Cerebellar nuclear complex (tissue), 1 donor: ENCODE results near the gene SDHB.

Experiments
- DNase-seq, 2 experiments: peaks; one replicate each; lab custom pipeline; 2025; lab: John Stamatoyannopoulos, UW

The SDHB gene

DNA sequence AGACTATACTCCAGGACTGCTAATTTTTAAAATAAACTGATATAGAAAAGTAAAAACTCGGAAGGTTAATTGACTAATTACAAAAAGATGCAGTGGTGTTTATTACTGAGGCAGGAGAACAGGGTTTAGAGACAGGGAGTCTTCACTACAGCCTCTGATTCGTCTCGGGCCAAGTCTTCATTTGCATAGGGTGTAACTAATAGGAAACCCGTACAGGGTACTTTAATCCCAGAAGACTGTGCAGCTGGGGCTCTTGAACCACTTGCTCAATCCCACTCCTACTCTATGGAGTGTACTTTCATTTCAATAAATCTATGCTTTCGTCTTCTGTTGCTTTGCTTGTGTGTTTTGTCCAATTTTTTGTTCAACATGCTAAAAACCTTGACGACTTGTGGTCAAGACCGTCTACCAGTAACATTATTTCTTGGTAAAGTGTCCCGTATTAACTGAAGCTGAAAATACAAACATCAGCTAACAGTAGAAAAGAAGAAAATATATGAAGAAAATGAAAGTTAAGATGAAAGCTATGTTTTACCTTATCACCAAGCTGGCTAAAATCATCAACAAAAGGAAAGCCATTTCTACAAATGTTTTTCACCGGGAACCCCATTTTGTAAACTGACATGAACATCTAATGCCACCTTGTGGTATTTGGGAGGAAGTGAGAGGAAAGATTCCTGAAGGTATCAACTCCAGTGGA lies 8.0 kb downstream of the SDHB start:
- peak in 1 of 2 experiments; percentile 33 for DNase-seq

DNA sequence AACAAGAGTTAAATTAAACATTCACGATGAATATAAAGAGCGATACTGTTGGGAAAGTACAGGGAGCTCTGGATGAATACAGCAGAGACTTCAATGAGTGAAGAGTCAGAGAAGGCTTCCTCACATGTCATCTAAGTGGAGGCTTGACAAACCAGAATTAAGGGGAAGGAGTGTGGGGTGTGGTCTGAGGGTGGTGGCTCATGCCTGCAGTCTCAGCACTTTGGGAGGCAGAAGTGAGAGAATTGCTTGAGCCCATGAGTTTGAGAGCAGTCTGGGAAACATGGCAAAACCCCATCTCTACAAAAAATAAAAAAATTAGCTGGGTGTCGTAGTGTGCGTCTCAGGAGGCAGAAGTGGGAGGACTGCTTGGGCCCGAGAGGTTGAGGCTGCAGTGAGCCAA lies 8.7 kb downstream of the SDHB start:
- DNase-seq = no peak

DNA sequence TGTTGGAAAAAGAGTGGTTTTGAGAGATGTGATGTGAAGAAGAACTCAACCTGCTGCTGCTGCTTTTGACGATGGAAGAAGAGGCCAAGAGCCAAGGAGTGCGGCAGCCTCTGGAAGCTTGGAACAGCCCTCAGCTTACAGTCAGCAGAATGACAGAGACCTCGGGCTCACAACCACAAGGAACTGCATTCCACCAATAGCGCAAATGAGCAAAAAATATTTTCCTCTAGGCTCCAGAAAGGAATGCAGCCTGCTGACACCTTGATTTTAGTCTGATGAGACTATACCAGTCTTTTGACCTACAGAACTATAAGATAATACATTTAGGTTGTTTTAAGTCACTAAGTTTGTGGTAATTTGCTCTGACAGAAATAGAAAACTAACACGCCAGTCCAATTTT lies 10.2 kb downstream of the SDHB start:
- DNase-seq = no peak

DNA sequence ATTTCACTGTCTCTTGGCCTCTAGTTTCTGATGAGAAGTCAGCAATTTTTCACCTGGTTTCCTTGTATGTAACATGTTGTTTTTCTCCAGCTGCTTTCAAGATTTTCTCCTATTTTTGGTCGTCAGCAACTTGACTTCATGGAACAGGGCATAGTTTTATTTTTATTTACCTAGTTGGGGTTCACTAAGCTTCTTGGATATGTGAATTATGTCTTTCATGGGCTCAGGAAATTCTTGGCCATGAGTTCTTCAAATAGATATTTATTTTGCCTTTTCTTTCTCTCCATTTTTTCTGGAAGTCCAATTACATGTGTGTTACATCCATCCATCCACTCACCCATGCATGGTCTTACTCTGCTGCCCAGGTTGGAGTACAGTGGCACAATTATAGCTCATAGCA lies 13.7 kb downstream of the SDHB start:
- DNase-seq = no peak

DNA sequence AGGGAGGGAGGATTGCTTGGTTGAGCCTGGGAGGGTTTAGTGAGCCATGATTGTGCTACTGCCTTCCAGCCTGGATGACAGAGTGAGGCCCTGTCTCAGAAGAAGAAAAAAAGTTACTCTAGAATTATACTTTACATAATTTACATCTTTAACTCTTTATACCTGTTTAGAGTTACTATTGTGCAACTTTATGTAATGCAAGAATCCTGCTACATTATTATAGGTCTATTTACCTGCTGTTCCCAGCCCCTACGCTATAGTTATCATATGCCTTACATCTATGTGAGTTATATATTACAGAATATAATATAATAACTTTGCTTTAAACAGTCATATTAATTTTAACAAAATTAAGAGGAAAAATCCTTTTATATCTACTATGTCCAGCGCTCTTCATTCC lies 14.3 kb downstream of the SDHB start:
- DNase-seq = no peak

DNA sequence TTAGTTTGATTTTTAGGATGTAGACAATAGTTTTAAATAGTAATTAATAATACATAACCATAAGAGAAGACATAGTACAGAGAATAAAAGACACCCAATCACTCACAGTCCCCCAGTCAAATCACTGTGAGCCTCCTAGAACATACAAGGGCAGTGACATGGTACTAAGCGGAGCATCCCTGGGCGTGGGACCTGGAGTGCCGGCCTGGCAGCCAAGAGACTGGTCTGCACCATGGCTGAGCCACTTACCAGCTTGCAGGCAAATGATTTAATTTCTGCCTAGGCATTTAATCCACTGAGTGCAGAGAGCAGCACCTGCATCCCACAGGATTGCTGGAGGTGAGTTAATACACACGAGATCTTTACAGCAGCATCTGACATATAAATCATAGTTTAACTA lies 20.4 kb downstream of the SDHB start:
- no peak for DNase-seq

DNA sequence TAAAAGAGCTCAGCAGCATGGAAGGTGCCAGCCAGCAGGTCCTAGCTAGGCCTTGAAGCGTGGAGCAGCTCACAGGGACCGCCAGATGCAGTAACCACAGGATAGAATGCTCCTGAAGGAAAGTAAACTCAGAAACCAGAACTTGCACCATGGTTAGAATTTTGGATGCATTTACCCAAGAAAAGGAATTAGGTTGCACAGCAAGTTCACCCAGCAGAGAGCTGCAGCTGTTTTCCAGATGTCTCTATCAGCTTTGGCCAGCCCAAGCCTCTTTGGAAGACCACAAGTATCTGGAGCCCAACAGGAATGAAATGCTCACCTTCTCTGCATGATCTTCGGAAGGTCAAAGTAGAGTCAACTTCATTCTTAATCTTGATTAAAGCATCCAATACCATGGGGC lies 21.1 kb downstream of the SDHB start:
- DNase-seq = no peak

DNA sequence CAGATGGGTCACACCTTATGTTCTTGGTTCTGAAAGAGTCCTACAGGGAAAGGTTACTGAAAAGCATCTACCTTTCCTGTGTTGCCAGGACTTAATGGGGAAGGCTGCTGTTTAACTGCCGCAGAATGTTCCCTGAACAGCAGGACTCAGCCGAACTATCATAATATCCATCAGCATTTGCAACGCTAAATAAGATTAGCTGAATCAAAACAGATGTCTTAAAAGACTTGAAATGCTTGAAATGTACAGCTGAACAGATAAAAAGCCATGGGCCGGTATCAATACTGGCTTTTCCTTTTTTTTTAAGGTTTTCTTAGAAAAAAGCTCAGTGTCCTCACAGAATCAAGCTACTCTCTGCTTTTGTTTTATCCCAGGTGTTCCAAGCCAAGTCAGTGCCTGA lies 22.4 kb downstream of the SDHB start:
- no peak for DNase-seq

DNA sequence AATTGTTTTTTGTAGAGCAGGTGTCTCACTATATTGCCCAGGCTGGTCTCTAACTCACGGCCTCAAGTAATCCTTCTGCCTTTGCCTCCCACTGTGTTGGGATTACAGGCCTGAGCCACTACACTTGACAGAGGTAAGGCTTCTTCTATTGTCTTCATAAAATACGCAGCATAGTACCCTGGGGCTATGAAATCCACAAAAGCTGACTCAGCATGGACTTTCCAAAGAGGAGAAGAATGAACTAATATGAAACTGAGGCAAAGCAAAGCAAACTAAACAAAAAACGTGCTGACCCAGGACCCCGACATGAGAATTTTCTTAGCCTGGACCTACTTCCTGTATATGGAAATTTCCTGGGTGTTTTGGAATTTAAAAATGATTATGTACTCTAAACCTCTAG lies 23.6 kb downstream of the SDHB start:
- DNase-seq = no peak

DNA sequence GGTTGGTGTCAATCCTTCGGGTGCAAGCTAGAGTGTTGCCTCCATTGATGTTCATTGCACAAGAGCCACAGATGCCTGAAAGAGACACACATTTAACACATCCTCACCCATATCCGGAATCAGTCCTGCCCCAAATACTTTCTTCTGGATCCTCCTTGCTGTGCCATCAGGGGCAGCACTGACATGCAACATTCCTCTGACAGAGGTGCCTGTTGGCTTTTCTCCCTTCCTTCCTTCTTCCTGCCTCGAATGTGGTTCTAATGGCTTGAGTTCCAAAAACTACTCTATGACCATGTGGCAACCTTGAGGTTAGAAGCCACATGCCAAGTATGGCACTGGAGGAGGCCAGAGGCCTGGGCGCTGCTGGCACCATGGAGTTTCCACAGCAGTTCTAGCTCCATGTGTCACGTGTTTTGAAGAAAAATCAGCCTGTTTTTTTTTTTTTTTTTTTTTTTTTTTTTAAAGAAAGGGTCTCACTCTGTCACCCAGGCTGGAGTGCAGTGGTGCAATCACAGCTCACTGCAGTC lies 25.1 kb downstream of the SDHB start:
- DNase-seq = no peak

DNA sequence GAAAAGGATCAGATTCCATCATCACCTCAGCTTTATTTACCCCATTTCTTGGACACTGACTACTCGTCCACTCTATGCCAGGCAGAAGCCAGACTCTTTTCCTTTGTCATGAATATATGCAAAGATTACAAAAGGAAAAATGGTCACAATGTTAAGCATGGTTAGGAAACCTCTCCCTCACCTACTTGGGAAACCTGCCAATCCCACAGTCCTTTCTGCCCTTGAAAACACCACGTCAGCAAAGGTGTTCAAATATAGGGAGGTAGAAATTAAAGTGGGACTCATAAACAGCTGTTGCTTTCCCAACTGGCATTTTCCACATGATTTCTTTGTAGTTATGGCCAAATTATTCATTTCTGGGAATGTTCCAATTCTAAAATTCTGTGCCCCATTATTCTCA lies 25.9 kb downstream of the SDHB start:
- no peak for DNase-seq

DNA sequence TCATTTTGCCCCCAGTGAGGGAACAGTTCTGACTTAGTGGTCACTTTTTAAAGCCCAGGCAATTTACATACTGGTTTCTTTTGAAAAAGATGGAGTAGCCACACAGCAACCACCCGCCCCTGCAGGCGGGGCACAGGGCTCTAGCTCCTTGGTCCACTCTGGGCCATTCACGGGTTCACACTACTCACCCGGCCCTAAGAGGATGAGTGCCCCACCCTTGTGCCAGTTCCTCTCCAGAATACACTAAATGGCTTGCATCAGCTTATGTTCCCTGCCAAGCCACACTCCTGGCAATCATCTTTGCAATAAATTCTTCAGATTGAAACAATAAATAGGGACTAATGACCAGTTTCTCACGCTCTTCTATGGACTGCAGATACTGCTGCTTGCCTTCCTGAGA lies 26.4 kb downstream of the SDHB start:
- DNase-seq = no peak

DNA sequence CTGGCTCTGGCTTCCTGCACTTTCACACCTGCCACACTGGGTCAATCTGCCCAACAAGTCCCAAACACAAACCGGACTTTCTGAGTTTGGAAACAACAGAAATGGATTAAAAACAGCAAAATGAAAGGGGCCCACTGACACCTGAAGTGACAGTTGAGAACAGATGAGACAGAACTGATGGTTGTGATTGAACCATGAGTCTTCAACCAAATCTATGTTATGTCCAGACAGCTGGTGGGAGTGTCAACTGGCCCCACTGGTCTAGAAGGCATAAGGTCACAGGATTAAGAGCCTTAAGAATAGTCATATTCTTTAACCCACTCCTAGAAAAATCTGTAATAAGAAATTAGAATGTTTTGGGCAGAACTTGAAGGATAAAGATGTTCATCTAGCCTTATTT lies 29.1 kb downstream of the SDHB start:
- no peak for DNase-seq

DNA sequence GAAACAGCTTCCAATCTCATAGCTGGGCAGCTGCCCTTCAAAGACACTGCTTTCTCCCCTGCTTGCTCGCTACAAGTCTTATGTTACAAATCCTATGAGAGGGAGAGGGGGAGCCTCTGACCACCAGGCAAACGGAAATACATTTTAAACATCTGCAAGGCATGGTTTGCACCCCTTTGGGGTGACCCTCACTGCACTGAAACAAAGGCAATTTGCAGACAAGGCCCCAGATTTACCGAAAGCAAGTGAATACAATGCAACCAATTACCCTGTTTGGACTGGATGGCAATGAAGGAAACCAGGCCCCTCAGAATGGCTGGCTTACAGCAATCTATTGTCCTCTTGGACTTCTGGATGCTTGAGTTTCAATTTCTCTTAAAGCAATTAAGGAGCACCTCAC lies 30.3 kb downstream of the SDHB start:
- DNase-seq = no peak

DNA sequence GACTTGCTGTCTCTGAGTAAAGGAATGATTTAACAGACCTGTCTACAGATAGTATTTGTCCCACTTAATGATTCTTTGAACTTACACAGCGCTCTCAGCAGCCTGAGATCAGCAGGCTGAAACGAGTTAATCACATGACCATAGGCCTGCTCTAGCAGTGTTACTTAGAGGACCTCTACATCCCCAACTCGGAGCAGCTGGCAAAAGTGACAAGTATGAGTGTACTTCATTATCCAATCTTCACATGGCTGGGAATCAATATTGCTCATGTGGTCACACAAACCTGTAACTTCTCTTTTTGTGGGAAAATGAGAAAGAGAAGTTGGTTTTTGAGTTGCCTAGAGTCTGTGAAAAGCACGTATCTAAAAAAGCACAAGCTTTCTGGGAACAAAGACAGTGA lies 30.7 kb downstream of the SDHB start:
- no peak for DNase-seq

DNA sequence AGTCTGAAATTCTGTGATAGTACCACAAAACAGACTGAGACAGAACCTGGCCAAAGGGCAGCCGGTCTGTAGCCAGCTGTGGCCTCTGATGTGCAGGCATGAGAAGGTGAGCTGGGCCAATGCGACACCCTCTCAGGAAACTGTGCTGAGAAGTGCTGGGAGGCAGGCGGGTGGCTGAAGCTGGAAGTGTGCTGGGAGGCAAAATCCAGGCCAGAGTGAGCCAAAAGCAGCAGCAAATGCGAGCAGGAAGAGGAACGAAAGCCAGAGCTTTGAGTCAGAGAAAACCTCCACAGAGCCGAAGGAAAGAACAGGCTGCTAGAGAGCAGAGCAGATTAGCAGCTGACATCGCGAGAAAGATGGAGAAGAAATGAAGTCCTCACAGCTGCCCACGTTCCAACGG lies 31.9 kb downstream of the SDHB start:
- DNase-seq = no peak

DNA sequence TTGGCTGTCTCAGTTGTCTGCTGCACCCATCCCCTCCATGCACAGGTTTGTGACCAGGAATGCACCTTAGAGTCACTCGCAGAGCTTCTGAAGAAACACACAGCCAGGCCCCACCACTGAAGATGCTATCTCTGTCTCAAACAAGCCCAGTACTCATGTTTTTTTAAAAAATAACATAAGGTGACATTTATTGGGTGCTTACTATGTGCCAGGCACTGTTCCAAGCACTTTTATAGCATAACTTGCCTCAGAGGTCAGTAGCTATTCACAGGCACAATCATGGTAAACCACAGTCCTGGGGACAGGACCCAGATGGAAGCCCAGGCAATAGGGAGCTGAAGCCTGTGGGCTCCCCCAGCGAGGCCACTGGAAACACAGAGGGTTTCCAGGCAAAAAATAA lies 33.3 kb downstream of the SDHB start:
- no peak for DNase-seq

DNA sequence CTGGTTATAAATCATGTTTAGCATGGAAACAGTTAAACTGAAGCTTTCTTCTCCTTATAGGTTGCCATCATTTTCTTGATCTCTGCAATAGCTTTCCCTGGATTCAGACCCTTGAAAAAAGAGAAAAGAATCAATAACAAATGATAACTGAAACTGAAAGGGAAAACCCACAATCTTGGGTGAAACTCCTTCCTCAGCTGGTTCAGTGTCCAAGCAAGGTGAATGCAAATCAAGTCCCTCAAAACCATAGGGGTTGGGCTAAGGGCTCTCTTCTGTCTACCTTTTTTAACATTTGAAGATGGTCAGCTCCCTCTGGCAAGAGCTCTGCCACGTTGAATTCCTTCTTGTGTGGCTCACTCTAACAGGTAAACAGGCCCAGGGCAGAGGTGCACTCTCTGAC lies 35.0 kb downstream of the SDHB start:
- DNase-seq = no peak

DNA sequence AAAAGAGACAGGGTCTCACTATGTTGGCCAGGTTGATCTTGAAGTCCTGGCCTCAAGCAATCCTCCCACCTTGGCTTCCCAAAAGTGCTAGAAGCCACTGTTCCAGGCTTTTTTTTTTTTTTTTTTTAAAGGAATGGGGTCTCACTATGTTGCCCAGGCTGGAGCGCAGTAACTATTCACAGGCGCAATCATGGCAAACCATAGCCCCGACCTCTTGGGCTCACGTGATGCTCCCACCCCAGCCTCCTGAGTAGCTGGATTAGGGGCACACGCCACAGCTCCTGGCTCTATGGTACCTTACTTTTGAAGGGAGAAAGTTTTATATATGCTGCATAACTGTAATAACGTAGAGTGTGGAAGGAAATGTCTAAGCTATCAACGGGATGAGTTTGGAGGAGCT lies 36.4 kb downstream of the SDHB start:
- DNase-seq = no peak

DNA sequence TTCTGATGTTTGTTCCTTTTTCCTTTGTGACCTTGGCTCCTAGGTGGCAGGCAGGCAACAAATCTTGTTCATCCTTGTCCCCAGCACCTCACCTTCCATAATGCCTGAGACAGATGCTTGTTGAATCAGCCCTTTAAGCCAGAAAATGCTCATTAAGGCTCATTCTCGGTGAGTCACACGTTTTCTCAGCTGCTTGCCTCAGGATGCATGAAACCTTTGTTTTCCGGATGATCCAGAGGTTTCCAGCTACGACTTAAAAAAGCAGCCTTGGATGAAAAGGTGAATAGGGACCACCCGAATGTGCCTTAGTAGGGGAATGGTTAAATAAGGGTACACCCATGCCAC lies 37.5 kb downstream of the SDHB start:
- no peak for DNase-seq

DNA sequence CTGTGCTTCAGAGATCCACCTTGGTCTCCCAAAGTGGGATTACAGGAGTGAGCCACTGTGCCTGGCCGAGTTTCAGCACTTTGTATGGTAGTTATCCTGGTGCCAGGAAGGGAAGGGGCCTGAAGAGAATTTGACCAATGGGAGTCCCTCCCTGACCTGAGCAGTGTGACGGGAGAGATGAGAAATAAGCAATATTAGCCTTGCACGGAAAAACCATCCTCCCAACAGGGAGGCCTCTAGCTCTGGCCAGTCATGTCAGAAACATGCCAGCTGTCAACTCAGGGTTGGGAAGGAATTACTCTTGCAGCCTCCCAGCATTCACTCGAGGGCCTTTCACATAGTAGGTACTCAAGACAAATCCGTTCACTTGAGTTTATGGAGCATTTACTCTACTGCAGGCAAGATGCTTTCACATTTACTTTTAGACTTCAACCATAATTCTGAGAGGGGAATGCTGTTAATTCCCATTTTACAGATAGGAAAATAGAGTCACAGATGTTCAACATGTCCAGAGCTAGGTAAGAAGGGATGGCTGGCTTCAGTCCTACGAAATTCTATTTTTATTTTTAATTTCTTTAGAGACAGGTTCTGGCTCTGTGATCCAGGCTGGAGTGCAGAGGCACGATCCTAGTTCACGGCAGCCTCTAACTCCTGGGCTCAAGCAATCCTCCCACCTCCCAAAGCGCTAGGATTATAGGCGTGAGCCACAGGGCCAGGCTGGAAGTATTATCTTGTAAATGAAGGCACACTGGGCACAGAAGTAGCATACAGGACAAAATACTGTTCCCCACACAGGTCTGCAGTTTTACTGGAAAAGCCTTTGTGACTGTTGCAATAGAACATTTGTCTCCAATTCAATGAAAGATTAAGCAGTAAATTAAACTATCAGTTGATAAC lies 38.9 kb downstream of the SDHB start:
- DNase-seq = no peak

DNA sequence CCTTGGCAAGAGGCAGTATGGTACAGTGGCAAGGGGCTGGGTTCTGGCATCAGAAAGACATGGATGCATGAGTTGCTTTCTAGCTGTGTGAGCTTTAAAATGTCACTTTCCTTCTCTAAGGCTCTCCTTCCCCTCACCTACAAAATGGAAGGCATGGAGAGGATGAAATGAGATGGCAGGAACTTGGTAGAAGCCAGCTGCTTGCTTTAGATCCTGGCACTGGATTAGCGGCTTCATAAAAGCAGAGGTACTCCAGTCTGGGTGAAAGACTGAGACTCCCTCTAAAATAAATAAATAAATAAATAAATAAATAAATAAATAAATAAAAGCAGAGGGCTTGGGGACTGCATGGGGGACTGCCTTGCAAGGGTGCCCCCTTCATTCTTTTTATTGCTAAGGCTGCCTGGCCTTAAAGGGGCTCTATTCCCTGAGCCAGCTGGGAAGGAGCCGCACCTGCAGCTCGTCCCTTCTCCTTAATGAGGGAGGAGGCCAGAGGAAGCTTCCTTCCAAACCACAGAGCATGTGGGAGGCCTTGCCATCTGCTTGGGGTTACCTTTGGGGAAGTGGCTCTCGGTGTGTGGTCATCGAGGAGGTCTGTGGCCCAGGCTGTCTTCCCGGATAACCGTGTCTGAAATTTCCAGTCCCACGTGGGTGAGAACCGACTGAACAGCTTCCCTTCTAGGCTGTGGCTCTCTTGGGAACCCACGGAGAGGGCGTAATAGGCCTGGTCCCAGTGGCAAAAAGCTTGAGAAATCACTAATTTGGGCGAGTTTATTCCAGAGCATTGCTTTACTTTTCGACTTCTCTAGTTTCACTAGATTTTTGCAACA lies 40.1 kb downstream of the SDHB start:
- DNase-seq = no peak
